EH (cell line): ENCODE measurements around the gene CAMK2D.

Experiments used
- DNase-seq: peaks from one replicate; pipeline ENCODE4 v3.0.0-alpha.2; 2015; ENCODE audit warnings: low read depth

The CAMK2D gene

DNA sequence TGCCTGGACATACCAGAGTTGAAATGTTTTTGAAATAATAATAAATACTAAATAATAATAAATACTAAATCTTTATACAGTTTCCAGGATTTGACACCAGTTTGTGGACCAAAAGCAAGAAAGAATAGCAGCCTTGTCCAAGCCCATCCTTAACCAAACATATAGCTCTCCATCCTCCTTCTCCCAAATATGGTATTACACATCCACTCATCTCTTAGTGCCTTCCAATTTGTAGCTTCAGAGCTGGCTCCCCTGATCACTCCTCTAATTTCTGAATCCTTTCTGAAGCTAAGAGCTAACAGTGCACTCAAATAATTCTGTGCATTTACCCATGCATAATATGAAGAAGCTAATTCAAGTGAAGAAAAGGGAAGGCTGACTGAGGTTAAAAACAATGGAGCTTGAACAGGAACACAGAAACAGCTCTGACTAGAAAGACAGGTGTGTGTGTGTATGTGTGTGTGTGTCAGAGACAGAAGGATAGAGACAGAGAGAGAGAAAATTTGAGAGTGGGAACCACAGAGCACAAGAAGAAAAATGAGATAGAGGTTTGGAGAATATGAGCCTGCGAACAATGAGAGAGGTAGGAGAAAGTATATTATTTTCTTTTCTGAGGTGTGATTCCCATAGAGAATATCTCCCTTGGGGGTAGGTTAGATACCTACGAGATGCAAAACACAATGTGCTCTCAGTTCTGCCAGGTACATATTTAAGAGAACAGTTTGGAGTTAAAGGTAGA, 123.5 kb downstream of the CAMK2D start:
- no peak for DNase-seq

- peak; percentile 55 for DNase-seq
These were observed 124.2 kb downstream of the CAMK2D start for GRCh38 chr4:113637363-113637762.

DNA sequence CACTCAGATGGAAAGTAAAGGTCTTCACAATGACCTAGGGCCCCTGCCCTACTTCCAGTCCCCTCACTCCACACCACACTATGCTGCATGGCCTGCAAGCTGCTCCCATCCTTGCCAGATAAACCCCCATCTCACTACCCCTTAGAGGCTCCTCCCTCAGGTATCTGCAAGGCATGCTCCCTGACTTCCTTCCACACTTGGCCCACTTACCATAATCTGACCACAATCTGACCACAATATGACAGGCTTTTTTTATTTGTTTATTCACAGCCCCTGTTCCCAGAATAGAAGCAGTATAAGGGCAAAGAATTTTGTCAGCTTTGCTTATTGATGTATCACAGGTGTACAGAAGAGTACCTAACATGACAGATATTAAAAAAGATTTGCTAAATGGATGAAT, 124.7 kb downstream of the CAMK2D start:
- DNase-seq, result peak; percentile 69

- DNase-seq, result no peak
These were observed 125.1 kb downstream of the CAMK2D start for GRCh38 chr4:113636438-113636818.

DNA sequence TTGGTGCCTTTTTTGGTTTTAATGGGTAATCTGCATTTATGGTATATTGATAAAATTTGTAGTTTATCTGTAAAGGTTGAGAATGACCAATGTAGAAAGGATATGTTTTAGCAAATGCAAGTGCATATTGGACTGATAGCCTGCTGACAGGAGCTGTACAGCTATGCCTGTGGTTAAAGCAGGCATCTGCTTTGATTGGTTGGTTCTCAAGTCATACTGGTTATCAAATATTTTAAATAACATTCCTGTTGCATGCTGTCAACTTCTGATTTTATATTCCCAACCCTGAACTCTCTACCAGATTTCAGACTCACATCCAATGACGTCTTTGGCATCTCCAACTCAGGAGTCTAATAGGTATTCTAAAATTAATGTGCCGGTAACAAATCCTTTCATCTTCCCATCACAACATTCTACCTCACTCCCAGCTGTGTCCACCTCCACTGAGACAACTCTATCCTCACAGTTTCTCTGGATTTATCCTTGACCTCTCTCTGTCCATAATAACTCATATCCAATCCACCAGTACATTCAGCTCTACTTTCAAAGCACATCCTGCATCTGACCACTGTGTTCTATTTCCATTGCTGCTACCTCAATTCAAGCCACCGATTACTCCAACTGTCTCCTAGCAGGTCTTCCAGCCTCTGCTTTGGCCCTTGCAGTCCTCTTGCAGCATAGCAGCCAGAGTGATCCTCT, 125.7 kb downstream of the CAMK2D start:
- peak; percentile 85 for DNase-seq

- no peak for DNase-seq
These were observed 127.2 kb downstream of the CAMK2D start for GRCh38 chr4:113634081-113634969.

- no peak for DNase-seq
These were observed 128.1 kb downstream of the CAMK2D start for GRCh38 chr4:113633467-113633866.

- DNase-seq, result no peak
These were observed 132.8 kb downstream of the CAMK2D start for GRCh38 chr4:113628711-113629110.

- DNase-seq, result no peak
These were observed 134.2 kb downstream of the CAMK2D start for GRCh38 chr4:113627321-113627720.

DNA sequence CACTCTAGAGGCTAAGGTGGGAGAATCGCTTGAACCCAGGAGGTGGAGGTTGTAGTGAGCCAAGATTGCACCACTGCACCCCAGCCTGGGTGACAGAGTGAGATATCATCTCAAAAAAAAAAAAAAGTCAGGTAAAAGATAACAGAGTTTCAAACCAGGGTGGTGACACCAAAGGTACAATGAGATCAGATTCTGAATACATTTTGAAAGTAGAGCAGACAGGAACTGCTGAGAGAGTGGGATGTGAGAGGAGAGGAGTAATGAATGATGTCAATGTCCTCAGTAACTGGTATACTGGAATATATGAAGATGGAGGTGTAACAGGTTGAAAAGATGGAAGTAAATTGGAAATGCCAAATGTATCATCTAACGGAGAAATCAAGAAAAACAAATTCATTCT, 135.6 kb downstream of the CAMK2D start:
- no peak for DNase-seq

GRCh38 chr4:113623274-113623894, 138.2 kb downstream of the CAMK2D start:
- no peak for DNase-seq

DNA sequence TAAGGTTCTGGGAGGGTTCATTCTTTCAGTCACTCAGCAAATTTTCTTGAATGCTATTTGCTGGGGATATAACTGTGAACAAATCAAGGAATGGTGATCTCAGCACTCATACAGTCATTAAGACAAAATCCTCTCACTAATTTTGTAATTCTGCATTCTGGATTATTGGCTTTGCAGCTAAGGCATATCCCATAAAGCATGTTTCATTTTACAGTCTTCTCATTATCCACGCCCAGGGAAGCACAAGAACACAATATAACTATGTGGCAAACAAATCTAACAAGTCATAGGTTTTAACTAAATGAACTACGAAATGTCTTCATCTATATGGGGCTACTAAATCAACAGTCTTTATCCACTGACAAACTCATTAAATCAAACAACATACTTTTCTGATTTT, 139.9 kb downstream of the CAMK2D start:
- DNase-seq, result no peak

DNA sequence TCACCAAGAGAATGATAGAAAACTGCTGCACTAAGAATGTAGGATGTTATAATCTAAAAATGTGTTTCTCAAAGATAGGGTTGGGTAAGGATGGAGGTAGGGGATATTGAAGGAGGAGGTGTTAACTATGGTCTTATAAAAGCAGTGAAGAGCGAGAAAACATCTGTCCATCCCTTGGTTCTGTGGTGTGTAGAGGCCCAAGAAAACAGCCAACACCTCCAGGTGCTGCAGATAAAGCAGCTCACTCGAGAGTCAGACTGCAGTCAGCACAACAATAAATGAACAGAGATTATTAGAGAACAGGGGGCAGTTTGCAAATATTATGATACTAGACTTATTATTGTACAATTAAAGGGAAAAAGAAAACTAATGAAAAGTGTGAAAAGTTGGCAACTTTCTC, 141.5 kb downstream of the CAMK2D start:
- DNase-seq, result no peak

DNA sequence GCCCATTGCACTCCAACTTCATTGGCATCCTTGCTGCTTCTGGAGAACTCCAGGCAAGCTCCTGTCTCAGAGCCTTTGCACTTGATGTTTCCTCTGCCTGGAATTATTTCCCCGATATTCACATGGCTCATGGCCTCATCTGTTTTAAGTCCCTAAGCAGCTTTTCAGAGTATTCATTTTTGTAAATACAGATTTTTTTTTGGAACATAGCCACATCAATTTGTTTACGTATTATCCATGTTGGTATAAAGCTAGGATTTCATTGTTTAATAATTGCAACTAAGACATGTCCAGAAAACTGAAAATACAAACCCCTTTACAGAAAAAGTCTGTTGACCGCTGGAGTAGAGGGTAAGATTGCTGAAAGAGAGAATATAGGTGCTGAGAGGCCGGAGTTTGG, 142.0 kb downstream of the CAMK2D start:
- DNase-seq, result no peak

- no peak for DNase-seq
These were observed 143.3 kb downstream of the CAMK2D start for GRCh38 chr4:113618205-113618604.

DNA sequence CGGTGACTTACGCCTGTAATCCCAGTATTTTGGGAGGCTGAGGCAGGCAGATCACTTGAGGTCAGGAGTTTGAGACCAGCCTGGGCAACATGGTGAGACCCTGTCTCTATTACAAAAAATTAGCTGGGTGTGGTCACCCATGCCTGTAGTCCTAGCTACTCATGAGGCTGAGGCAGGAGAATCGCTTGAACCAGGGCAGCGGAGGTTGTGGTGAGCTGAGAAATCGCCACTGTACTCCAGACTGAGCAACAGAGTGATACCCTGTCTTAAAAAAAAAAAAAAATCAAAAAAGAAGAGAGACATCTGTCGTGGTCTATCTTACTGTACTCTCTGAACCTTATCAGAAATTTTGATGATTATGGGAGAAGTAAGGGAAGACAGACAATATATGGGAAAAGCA, 144.3 kb downstream of the CAMK2D start:
- no peak for DNase-seq

- DNase-seq, result no peak
These were observed 145.1 kb downstream of the CAMK2D start for GRCh38 chr4:113616443-113616842.

- DNase-seq, result no peak
These were observed 147.1 kb downstream of the CAMK2D start for GRCh38 chr4:113614414-113614813.

GRCh38 chr4:113613503-113613902, 148.0 kb downstream of the CAMK2D start:
- no peak for DNase-seq

- no peak for DNase-seq
These were observed 151.0 kb downstream of the CAMK2D start for GRCh38 chr4:113610537-113610936.

- DNase-seq, result no peak
These were observed 153.5 kb downstream of the CAMK2D start for GRCh38 chr4:113607998-113608397.

DNA sequence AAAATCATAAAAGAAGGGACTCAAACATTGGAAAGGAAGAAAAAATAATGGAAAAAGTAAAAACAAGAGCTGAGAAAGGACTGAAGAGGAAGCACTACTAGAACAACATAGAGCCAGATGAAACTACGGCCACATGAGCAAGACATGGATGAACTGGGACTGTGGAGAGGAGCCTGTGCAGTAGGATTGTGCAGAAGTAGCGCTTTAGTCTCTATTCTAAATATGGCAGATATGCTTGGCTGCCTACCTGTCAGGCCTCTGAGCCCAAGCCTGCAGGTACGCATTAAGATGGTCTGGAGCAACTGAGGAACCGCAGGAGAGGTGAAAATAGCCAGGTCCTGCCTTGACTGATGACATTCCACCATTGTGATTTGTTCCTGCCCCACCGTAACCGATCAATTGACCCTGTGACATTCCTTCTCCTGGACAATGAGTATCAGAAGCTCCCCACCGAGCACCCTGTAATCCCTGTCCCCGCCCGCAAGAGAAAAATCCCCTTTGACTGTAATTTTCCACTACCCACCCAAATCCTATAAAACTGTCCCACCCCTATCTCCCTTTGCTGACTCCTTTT, 154.3 kb downstream of the CAMK2D start:
- DNase-seq, result no peak
